GM12865 (cell line): ENCODE results near the gene NDRG3.
"Not testable (repeated sequence)": the region's sequence is repeated elsewhere in the genome, so short reads cannot be mapped to it uniquely, and the experiment has no call there.

Experiments
- DNase-seq: peaks from one replicate; pipeline ENCODE4 v3.0.0; 2010; ENCODE audit warnings: low read depth
- H3K4me3 ChIP-seq: 2 replicates; pipeline ENCODE4 v1.5.1; 2011; ENCODE audit warnings: mild to moderate bottlenecking, low read depth, low read length, control low read depth
- CTCF ChIP-seq: IDR thresholded peaks from 2 replicates; pipeline ENCODE4 v1.5.1; 2011; ENCODE audit warnings: low read length, control low read depth, low read depth, inconsistent platforms; ENCODE audit not compliant: insufficient read depth; ENCODE audit errors: missing control alignments

The NDRG3 gene

GRCh38 chr20:36642136-36642535 lies 103.8 kb downstream of the NDRG3 start:
- no peak for DNase-seq
- TF ChIP-seq CTCF: no peak

GRCh38 chr20:36641506-36641843 lies 104.4 kb downstream of the NDRG3 start:
- DNase-seq: no peak
- TF ChIP-seq CTCF: no peak
- no peak overlapping the region for H3K4me3 ChIP-seq

More at GRCh38 chr20:36642136-36642535, 103.8 kb downstream of the NDRG3 start:
- no peak overlapping the region for H3K4me3 ChIP-seq

- not testable (repeated sequence) for DNase-seq, H3K4me3 ChIP-seq
These were observed 107.0 kb downstream of the NDRG3 start for GRCh38 chr20:36638876-36639400.

- no peak for DNase-seq
- no peak for TF ChIP-seq CTCF
- no peak overlapping the region for H3K4me3 ChIP-seq
These were observed 111.5 kb downstream of the NDRG3 start for GRCh38 chr20:36634342-36634741.

GRCh38 chr20:36633285-36633772 lies 112.6 kb downstream of the NDRG3 start:
- TF ChIP-seq CTCF: no peak
- H3K4me3 ChIP-seq: no peak overlapping the region
- no peak for DNase-seq

GRCh38 chr20:36632487-36633284 lies 113.2 kb downstream of the NDRG3 start:
- DNase-seq: no peak
- TF ChIP-seq CTCF: no peak
- H3K4me3 ChIP-seq: no peak overlapping the region

GRCh38 chr20:36632147-36632486 lies 113.8 kb downstream of the NDRG3 start:
- DNase-seq: no peak
- no peak for TF ChIP-seq CTCF
- H3K4me3 ChIP-seq: no peak overlapping the region
